WI38 (cell line): ENCODE measurements around the gene AKR1B15.
"Not testable (repeated sequence)": the region's sequence is repeated elsewhere in the genome, so short reads cannot be mapped to it uniquely, and the experiment has no call there.

ENCODE experiments used
- H3K4me3 ChIP-seq: 2 replicates; pipeline ENCODE4 v1.5.1; 2011; ENCODE audit warnings: low read depth, mild to moderate bottlenecking, control low read depth, low read length
- CTCF ChIP-seq: IDR thresholded peaks from 2 replicates; pipeline ENCODE4 v1.5.1; 2012; ENCODE audit warnings: low read depth, mild to moderate bottlenecking, control low read depth, low read length

AKR1B15 gene

GRCh38 chr7:134553976-134554375 is 5.1 kb downstream of the AKR1B15 start:
- TF ChIP-seq CTCF = no peak
- no peak overlapping the region for H3K4me3 ChIP-seq

GRCh38 chr7:134554417-134554966 is 5.6 kb downstream of the AKR1B15 start:
- no peak for TF ChIP-seq CTCF
- no peak overlapping the region for H3K4me3 ChIP-seq

GRCh38 chr7:134557391-134557790 is 8.5 kb downstream of the AKR1B15 start:
- no peak for TF ChIP-seq CTCF
- H3K4me3 ChIP-seq = no peak overlapping the region

- H3K4me3 ChIP-seq = no peak overlapping the region
- no peak for TF ChIP-seq CTCF
Measured at GRCh38 chr7:134558370-134558769, 9.5 kb downstream of the AKR1B15 start.

- not testable (repeated sequence) for H3K4me3 ChIP-seq
Measured at GRCh38 chr7:134561616-134562015, 12.7 kb downstream of the AKR1B15 start.

GRCh38 chr7:134562136-134562535 is 13.2 kb downstream of the AKR1B15 start:
- TF ChIP-seq CTCF = no peak
- no peak overlapping the region for H3K4me3 ChIP-seq

- H3K4me3 ChIP-seq = not testable (repeated sequence)
Measured at GRCh38 chr7:134563398-134563749, 14.5 kb downstream of the AKR1B15 start.

- H3K4me3 ChIP-seq = no peak overlapping the region
- no peak for TF ChIP-seq CTCF
Measured at GRCh38 chr7:134565643-134566136, 16.8 kb downstream of the AKR1B15 start.
